HepG2 (cell line): ENCODE data around the gene ATP5MG. TPM values are rescaled to one million over a fixed set of nuclear protein-coding genes. Genes with fewer than 3 reads are reported as not detected.

ENCODE experiments used
- CREB1 ChIP-seq, 2 experiments: fragments of 450-650 bp in 1 of 2; IDR thresholded peaks; 2 replicates each; pipeline ENCODE4 v1.6.1; 2016 to 2017; ENCODE audit warnings: control low read depth in 1 of 2, mild to moderate bottlenecking in 1 of 2, missing compliant biosample characterization in 1 of 2, missing genetic modification characterization in 1 of 2
- EHMT2 ChIP-seq: fragments of 200-600 bp; sonication (generic); IDR thresholded peaks from 2 replicates; pipeline ENCODE4 v1.7.0; 2017; ENCODE audit warnings: antibody characterized with exemption, low read depth, low read length, borderline replicate concordance
- ELF3 ChIP-seq: IDR thresholded peaks from 2 replicates; pipeline ENCODE4 v1.6.1; 2016; ENCODE audit warnings: missing genetic modification reagents, missing compliant biosample characterization
- EP300 ChIP-seq, 3 experiments: sonication (generic) in 1 of 3; formaldehyde crosslinking in 1 of 3; IDR thresholded peaks; 2 replicates each; pipeline versions ENCODE4 v1.5.1 to v1.6.1; 2011 to 2020; ENCODE audit warnings: low read depth in 2 of 3, low read length in 2 of 3, borderline replicate concordance in 1 of 3, improper control_type of control experiment in 1 of 3, mild to moderate bottlenecking in 1 of 3, missing genetic modification reagents in 1 of 3, moderate library complexity in 1 of 3
- GLMP ChIP-seq: sonication (generic); formaldehyde crosslinking; IDR thresholded peaks from 2 replicates; pipeline ENCODE4 v1.9.0; 2021; ENCODE audit warnings: missing genetic modification reagents, mild to moderate bottlenecking, borderline replicate concordance
- HIVEP1 ChIP-seq: sonication (generic); formaldehyde crosslinking; IDR thresholded peaks from 2 replicates; pipeline ENCODE4 v1.4.0; 2020; ENCODE audit warnings: mild to moderate bottlenecking, missing genetic modification reagents
- ISX ChIP-seq: sonication (generic); formaldehyde crosslinking; conservative IDR thresholded peaks from 2 replicates; pipeline ENCODE4 v1.5.0; 2020; ENCODE audit warnings: missing genetic modification reagents
- KLF12 ChIP-seq: sonication (generic); formaldehyde crosslinking; IDR thresholded peaks from 2 replicates; pipeline ENCODE4 v1.4.0; 2020; ENCODE audit warnings: missing genetic modification reagents, borderline replicate concordance
- MATR3 ChIP-seq: sonication (generic); formaldehyde crosslinking; IDR thresholded peaks from 2 replicates; pipeline ENCODE4 v1.4.0; 2020; ENCODE audit warnings: missing genetic modification reagents
- MED8 ChIP-seq: sonication (generic); formaldehyde crosslinking; IDR thresholded peaks from 2 replicates; pipeline ENCODE4 v1.8.1; 2023; ENCODE audit warnings: mild to moderate bottlenecking, missing genetic modification reagents; ENCODE audit not compliant: insufficient replicate concordance
- PBX2 ChIP-seq: IDR thresholded peaks from 2 replicates; pipeline ENCODE4 v1.6.1; 2016; ENCODE audit warnings: control low read depth
- PHF21A ChIP-seq: sonication (generic); formaldehyde crosslinking; IDR thresholded peaks from 2 replicates; pipeline ENCODE4 v1.5.0; 2020; ENCODE audit warnings: mild to moderate bottlenecking, missing genetic modification reagents
- POLR2AphosphoS5 ChIP-seq: IDR thresholded peaks from 2 replicates; pipeline ENCODE4 v1.6.1; 2012; ENCODE audit warnings: low read depth, low read length
- RFXAP ChIP-seq: sonication (generic); formaldehyde crosslinking; IDR thresholded peaks from 2 replicates; pipeline ENCODE4 v1.4.0; 2020; ENCODE audit warnings: missing genetic modification reagents, borderline replicate concordance
- SOX5 ChIP-seq: IDR thresholded peaks from 2 replicates; pipeline ENCODE4 v1.6.1; 2016; ENCODE audit warnings: borderline replicate concordance
- SUZ12 ChIP-seq: fragments of 150-350 bp; IDR thresholded peaks from 2 replicates; pipeline ENCODE4 v1.6.1; 2014; ENCODE audit warnings: low read depth, low read length
- TCF7L2 ChIP-seq: IDR thresholded peaks from 2 replicates; pipeline ENCODE4 v1.6.1; 2011; ENCODE audit warnings: mild to moderate bottlenecking, low read depth, low read length, moderate library complexity
- ZNF143 ChIP-seq: sonication (generic); formaldehyde crosslinking; IDR thresholded peaks from 2 replicates; pipeline ENCODE4 v1.4.0; 2020; ENCODE audit warnings: missing genetic modification reagents
- ZNF354B ChIP-seq: sonication (generic); formaldehyde crosslinking; IDR thresholded peaks from 2 replicates; pipeline ENCODE4 v1.8.0; 2022; ENCODE audit warnings: mild to moderate bottlenecking, missing genetic modification reagents
- ZNF552 ChIP-seq: sonication (generic); formaldehyde crosslinking; IDR thresholded peaks from 2 replicates; pipeline ENCODE4 v1.9.0; 2022; ENCODE audit warnings: missing genetic modification reagents, mild to moderate bottlenecking, borderline replicate concordance
- ZNF563 ChIP-seq: sonication (generic); formaldehyde crosslinking; IDR thresholded peaks from 2 replicates; pipeline ENCODE4 v1.8.0; 2022; ENCODE audit warnings: mild to moderate bottlenecking, moderate library complexity, missing genetic modification reagents
- ZNF746 ChIP-seq: sonication (generic); formaldehyde crosslinking; IDR thresholded peaks from 2 replicates; pipeline ENCODE4 v1.8.0; 2022; ENCODE audit warnings: mild to moderate bottlenecking, missing genetic modification reagents
- ZNF878 ChIP-seq: sonication (generic); formaldehyde crosslinking; IDR thresholded peaks from 2 replicates; pipeline ENCODE4 v1.8.1; 2023; ENCODE audit warnings: mild to moderate bottlenecking, missing genetic modification reagents, moderate library complexity
- polyA plus RNA-seq, 8 experiments: library from polyadenylated mRNA; depleted of rRNA in 3 of 8; stranded (reverse) in 7 of 8; unstranded in 1 of 8; fragments of >200 nt; fragmentation: Illumina TruSeq in 4 of 8; extraction: Trizol in 4 of 8; gene quantifications; 2 replicates each; pipeline versions ENCODE4 v1.2.1 to v1.2.3, GENCODE V29; 2011 to 2016; ENCODE audit warnings: low read depth in 4 of 8, missing spikeins in 1 of 8, mixed read lengths in 1 of 8; ENCODE audit not compliant: insufficient read depth in 1 of 8
- total RNA-seq, 5 experiments: library from RNA; depleted of rRNA; stranded (reverse); fragments of >200 nt; fragmentation: Illumina TruSeq; extraction: Trizol; gene quantifications; 2 replicates each; pipeline ENCODE4 v1.2.3, GENCODE V29; 2016; ENCODE audit warnings: low read depth in 1 of 5
- TF ChIP-seq, protein P1 (sequence below): IDR thresholded peaks from 2 replicates; pipeline ENCODE4 v1.6.1; 2016
- TF ChIP-seq, protein P2 (sequence below): sonication (generic); formaldehyde crosslinking; IDR thresholded peaks from 2 replicates; pipeline ENCODE4 v1.4.0; 2020; ENCODE audit warnings: mild to moderate bottlenecking, low read depth, missing genetic modification reagents

Gene ATP5MG
- total and polyA plus RNA-seq, 2 of the 13 experiments (the other 11 are each of a cell fraction or from before 2014, with no cell fraction given): 260 to 320 TPM

DNA sequence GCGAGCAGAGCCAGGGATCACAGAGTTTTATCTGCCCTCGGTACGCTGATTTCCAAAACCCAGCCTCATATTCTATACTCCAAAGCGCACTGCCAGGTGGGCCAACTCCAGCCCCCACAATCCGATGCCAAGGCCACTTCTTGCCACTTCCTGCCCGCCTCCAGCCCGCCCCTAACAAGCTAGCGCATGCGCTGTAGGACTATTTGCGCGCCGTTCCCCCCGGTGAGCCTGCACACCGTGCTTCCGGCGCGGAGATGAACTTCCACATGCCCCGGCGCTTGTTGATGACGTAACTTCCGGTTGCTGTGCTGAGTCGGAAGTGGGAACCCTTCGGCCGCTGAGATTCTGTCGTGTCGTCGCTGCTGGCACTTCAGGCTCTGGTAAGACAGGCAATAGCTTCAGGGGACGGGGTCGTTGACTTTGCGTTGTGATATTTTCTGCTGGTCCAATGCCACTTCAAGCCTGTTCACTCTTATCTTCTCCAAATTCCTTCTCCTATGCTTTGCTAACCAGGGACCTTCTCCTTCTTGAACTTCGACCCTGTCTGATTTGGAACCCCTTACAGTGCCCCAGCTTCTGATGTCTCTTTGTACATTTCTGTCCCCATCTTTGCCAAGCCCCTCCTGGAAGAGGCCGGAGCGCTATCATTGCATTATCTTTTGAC lies 42.0 kb upstream of the ATP5MG start, which contains the start of gene UBE4A (continued):
- TF ChIP-seq GLMP: no peak
- 0 out of 2 replicates have a peak, but pooled peaks have one; percentile 70 for TF ChIP-seq HIVEP1 (CRISPR knock-in tag)
- no peak for TF ChIP-seq MATR3 (CRISPR knock-in tag)
- TF ChIP-seq, protein P1, sequence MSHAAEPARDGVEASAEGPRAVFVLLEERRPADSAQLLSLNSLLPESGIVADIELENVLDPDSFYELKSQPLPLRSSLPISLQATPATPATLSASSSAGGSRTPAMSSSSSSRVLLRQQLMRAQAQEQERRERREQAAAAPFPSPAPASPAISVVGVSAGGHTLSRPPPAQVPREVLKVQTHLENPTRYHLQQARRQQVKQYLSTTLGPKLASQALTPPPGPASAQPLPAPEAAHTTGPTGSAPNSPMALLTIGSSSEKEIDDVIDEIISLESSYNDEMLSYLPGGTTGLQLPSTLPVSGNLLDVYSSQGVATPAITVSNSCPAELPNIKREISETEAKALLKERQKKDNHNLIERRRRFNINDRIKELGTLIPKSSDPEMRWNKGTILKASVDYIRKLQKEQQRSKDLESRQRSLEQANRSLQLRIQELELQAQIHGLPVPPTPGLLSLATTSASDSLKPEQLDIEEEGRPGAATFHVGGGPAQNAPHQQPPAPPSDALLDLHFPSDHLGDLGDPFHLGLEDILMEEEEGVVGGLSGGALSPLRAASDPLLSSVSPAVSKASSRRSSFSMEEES (CRISPR knock-in tag): peak; percentile 48; the same call in 1 of the 2 replicates
- TF ChIP-seq EP300 (IDR thresholded peaks at IDR 0.05; ENCODE audit: low read depth in 2 of 2, low read length in 2 of 2): peak in 1 of 2 experiments; percentile 33; a peak in 1 of 4 replicates
- no peak for TF ChIP-seq EP300 (CRISPR knock-in tag; IDR thresholded peaks at IDR 0.05; ENCODE audit: borderline replicate concordance)
- TF ChIP-seq ISX: no peak
- peak; percentile 59 for TF ChIP-seq ZNF143
- peak; percentile 87 for TF ChIP-seq ELF3
- TF ChIP-seq SOX5: peak; percentile 36; the same call in 1 of the 2 replicates
- TF ChIP-seq PHF21A: no peak; the same call in 1 of the 2 replicates
- no peak for TF ChIP-seq ZNF878 (CRISPR knock-in tag)
- no peak for TF ChIP-seq MED8 (CRISPR knock-in tag)
- TF ChIP-seq RFXAP (CRISPR knock-in tag): peak; percentile 48; the same call in 1 of the 2 replicates
- no peak for TF ChIP-seq SUZ12
- TF ChIP-seq EHMT2: peak; percentile 82; the same call in 1 of the 2 replicates
- TF ChIP-seq KLF12 (CRISPR knock-in tag): peak; percentile 21; the same call in 1 of the 2 replicates
- no peak for TF ChIP-seq ZNF552 (CRISPR knock-in tag)
- TF ChIP-seq ZNF354B (CRISPR knock-in tag): no peak
- peak; percentile 96 for TF ChIP-seq POLR2AphosphoS5
- TF ChIP-seq TCF7L2: no peak
- TF ChIP-seq, protein P2, sequence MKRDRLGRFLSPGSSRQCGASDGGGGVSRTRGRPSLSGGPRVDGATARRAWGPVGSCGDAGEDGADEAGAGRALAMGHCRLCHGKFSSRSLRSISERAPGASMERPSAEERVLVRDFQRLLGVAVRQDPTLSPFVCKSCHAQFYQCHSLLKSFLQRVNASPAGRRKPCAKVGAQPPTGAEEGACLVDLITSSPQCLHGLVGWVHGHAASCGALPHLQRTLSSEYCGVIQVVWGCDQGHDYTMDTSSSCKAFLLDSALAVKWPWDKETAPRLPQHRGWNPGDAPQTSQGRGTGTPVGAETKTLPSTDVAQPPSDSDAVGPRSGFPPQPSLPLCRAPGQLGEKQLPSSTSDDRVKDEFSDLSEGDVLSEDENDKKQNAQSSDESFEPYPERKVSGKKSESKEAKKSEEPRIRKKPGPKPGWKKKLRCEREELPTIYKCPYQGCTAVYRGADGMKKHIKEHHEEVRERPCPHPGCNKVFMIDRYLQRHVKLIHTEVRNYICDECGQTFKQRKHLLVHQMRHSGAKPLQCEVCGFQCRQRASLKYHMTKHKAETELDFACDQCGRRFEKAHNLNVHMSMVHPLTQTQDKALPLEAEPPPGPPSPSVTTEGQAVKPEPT (CRISPR knock-in tag): no peak
- peak; percentile 99 for TF ChIP-seq CREB1 (IDR thresholded peaks at IDR 0.05)
- peak; percentile 100 for TF ChIP-seq CREB1 (CRISPR knock-in tag; IDR thresholded peaks at IDR 0.05)
- TF ChIP-seq ZNF563 (CRISPR knock-in tag): 0 out of 2 replicates have a peak, but pooled peaks have one; percentile 53
- 0 out of 2 replicates have a peak, but pooled peaks have one; percentile 11 for TF ChIP-seq ZNF746
- no peak for TF ChIP-seq PBX2 (CRISPR knock-in tag)
